HG02884 (cell line): ENCODE measurements around the gene P2RX7.

Experiments
- ATAC-seq: cut with Tn5 transposase; IDR thresholded peaks from one replicate; pipeline ENCODE4 v1.9.1; 2021; ENCODE audit warnings: mild to moderate bottlenecking, moderate library complexity; ENCODE audit not compliant: unreplicated experiment

The P2RX7 gene

DNA sequence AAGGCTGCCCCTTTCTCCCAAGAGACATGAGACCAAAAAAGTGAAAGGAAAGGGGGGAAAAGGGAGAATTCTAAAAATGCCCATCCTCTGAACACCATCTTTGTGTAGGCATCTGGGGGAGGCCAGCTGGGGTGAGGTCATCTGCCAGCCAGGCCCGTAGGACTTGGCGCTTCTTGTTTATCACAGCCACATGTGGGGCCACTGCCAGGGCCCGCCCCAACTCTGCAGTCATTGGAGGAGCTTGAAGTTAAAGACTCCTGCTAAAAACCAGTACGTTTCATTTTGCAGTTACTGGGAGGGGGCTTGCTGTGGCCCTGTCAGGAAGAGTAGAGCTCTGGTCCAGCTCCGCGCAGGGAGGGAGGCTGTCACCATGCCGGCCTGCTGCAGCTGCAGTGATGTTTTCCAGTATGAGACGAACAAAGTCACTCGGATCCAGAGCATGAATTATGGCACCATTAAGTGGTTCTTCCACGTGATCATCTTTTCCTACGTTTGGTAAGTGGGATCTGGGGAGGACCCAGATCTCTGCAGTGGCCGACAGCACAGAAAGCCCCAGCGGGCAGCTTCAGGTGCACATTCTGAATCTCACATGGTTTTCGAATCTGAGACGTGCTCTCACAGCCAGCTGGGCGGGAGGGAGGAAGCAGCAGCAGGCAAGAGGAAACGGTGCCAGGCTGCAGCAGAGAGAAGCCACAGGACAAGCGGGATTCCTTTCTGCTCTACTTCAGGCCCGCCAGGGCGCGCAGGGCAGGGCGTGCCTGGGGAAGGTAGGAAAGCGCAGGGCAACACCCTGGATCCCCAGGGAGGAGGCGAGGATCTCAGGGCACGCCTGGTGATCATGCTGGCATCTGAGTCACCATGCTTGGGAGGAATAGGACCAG lies at the start of gene P2RX7:
TSS of gene P2RX7 (plus strand) at position 276 of the 881 bp plus-strand sequence. CDS start at position 371, 95 bp downstream.
- no peak for ATAC-seq

DNA sequence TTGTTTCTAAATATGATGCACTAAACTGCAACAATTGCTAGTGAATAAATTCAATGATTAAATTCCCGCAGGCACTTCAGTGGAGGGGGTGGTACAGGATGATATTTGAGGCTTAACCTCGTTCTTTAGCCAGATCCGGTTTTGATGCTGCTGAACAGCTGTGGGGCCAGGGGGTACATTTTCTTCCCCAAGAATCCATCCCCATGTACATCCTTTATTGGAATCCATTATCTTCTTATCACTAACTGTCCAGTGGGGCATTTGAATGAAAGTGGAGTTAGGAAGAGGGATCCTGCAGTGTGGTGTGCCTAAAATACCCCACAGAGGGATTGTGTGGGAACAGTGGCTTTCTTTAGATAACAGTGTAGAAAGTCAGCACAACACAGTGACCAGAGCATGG lies 48.4 kb upstream of the P2RX7 start:
- no peak for ATAC-seq

DNA sequence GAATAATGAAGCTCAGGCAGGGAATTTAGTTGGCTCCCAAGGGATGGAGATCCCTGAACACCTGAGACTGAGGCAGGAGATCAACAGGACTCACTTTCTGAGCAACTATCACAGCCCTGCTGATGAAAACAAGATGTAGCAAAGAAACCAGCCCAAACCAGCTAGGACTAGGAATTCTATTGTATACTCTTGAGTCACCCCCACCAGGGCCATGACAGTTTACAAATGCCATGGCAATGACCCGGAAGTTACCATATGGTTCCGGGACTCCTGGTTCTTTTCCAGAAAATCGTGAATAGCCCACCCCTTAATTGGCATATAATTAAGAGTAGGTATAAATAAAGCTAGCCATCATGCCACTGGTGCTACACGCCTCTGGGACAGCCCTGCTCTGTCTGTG lies 47.6 kb upstream of the P2RX7 start:
- ATAC-seq, result no peak

DNA sequence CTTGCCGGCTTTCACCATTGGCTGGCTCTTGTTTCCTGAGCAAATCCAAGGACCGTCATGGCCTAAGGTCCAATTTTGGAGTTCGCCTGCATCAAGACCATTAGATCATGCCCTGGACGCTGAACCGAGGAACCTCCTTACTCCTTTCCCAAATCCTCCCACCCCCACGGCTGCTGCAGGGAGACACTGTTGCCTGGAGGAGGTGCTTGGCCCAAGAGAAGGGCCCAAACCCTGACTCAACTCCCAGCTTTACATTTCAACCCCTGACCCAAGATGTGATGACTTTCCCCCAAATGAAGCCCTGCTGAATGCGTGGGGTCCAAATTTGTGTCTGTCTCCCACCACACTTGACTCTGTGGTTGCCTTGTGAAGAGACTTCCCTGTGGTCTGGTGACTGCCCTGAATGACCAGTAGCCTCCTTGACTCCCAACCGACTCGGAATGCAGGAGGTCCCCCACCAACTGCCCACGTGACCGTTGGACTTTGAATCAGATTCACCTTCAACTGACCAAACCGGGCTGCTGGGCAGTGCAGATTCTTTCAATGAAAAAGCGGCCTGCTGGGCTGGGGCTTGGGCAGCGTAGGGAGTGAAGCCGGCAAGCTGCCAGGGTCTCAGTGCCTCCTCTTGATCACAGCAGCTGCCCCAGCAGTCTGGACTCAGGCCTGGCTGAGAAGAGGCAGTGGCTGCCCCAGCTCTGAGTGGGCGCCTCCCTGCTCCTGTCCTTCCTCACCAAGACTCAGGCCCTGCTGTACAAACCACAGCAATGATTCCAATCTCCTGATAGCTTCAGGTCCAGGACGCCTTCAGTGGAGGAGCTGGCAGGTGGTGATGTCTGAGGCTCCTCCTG lies 46.9 kb upstream of the P2RX7 start:
- ATAC-seq, result no peak

DNA sequence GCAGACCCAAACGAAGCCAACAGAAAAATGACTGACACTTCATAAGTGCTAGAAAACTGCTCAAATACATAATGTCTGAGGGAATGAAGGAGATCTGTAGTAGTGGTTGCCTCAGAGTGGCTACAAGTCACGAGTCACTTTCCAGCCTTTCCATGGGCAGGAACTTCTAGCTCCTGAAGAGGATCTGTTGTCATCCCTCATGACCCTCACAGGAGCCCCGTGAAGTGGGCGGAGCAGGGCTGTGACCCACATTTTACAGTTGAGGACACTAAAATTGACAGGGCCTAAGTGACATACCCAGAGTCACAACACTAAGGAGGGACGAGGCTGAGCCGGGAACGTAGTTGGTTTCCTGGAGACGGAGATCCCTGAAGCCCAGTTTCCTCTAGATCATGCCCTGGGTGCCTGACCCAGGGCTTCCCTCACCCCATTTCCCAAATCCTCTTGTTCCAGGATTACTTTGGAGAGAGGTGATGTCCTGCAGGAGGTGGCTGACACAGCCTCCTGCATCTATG lies 45.8 kb upstream of the P2RX7 start:
- no peak for ATAC-seq

DNA sequence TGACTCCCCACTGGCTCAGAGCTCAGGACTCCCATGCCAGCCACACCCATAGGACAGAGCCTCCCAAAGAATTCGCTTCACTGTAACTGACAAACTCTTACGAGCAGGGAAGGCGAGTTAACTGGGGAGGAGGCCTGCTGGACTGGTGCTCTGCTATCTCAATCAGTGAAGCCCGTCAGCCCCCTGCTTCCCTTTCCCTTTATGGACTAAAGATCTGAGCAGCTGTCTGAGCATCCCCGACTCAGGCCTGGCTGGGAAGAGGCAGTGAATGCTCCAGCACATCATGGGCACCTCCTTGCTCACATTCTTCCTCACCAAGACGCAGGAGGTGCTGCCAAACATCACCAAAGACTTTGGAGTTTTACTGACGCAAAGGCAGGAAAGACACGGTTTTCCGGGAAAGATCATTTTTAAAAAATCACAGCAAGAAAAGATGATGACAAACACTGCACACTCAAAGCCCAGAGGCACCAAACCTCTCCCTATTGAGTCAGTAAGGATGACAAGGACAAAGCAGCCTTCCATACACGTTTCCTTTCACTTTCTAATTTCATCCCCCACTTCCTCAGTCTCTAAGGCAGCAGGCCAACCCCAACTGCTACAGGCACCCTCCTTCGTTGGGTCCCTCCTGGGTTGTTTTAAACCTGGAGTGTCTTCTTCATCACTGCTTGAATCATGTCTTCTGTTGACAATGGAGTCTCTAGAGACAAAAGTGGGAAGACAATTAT lies 45.0 kb upstream of the P2RX7 start:
- no peak for ATAC-seq

DNA sequence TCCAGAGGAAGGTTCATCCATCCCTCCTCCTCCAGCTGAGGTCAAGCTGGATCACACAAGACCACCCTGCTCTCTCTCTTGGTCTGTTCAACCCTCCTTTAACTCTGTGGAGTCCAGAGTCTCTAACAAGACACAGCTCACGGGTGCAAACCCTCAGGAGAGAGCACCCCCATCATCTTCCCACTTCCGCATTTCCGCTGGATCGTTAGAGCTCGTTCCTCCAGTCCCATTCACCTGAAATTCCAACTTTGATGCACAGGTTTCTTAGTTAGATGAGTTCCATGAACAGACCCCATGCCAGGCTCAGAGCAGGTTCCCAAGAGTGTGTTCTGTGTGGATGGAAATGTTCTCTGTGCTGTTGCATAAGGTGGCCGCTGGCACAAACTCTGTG lies 44.5 kb upstream of the P2RX7 start:
- ATAC-seq, result no peak

DNA sequence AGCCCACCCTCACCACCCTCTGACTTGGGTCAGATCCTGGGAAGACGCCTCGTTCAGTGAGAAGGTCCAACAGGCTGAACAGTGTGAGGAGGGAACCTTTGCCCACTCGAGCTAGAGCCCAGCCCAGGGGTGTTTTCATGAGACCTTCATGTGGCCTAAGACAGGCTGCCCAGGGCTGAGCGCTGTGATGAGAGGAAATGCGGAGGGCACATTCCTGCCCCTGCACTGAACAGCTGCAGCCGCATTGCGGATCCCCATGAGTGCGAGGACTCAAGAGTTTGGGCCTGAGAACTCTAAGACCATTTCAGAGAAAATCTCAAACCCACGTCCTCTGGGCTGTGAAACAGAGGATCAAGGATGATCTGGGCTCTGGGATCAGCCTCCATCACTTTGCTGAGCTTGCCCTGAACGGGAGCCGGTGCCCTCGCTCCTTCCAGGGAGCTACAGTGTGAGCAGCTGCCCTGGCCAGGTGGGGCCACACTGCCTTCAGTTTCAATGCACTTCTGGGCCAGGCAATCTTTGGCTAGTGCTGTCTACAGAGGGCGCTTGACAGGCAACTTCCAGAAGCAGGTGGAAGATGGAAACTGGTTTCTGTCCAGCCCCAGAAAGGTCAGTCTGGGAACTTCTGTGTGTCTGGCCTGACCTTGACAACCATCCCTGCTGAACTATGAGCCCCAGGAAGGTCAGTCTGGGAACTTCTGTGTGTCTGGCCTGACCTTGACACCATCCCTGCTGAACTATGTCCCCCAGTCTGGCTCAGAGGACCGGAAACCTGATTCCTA lies 43.5 kb upstream of the P2RX7 start:
- no peak for ATAC-seq

DNA sequence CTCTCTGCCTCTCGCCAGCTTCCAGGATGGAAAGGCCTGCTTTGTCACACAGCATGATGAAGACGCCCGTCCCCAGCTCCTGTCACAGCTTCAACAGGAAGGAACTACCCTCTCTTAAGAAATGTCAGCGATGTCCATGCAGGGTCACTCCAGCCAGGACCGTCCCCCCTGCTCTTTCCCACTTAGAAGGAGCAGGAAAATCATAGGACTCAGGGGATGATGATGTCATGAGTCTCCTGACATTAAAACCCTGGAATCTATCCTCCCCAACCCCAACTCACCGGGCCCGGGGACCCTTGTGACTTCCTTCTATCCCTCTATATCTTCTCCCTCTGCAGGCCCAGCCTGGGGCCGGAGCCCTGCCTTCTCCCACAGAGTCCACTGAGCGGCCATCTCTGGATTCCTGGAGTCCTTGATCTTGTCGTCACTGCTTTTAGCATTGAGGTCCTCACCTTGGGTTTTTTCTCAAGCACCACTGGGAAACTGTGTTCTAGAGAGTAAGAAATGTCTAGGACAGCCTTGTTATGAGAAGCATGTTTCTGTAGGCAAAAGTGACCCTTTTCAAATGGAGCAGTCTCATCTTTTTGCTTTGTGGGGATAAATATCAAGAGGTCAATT lies 42.8 kb upstream of the P2RX7 start:
- ATAC-seq, result no peak

DNA sequence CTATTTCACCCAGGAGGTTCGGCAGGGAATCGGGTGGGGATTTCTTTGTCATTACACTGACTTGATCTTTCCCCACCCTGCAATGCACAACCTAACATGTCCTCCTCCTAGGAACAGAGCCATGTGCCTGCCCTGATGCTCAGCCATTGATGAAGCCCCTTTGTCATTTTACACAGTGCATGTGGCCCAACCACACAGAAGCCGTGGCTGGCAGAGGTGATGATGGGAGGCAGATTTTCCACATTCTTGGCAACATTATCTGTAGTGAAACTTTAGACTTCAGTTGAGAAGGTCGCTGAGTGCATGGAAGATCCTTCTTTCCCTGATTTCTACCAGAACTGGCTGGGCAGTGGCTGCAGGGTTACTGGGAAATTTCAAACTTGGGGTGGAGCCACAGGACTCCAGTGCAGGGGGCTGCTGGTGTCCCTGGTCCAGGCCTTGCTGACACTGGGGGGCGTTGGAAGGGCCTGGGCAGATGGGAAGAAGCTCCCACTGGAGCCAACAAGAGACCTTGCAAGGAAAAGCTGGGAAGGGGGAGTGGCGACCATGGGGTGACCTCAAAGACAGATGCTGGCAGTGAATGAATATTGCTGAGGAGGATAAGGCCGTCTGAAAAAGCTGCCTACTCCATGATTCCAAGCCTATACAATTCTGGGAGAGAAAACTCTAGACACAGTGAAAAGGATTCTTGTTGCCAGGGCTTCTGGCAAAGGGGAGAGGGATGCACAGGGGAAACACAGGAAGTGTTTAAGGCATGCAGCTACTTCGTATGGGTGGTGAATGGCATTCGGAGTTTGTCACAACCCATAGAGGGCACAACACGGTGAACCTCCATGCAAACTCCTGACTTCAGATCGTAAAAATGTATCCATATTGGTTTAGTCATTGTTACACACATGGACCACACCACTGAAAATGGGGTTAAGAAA lies 41.8 kb upstream of the P2RX7 start:
- ATAC-seq, result no peak

DNA sequence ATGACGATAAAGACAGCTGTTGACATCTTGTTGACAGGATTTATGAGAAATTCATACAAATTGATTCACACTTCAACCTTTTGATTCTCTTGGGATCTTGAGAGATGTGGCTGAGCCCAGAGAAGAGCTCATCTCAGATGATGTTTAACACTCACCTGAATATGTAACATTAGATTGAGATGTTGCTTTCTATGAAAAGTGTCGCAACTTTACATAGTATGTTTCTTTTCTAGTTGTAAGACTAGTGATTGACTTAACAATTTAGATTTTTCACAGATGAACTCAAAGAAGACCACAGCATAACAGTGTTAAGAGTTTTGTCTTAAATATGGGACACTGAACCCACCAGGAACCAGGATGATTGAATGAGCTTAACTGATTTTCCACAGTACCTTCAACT lies 40.6 kb upstream of the P2RX7 start:
- no peak for ATAC-seq

DNA sequence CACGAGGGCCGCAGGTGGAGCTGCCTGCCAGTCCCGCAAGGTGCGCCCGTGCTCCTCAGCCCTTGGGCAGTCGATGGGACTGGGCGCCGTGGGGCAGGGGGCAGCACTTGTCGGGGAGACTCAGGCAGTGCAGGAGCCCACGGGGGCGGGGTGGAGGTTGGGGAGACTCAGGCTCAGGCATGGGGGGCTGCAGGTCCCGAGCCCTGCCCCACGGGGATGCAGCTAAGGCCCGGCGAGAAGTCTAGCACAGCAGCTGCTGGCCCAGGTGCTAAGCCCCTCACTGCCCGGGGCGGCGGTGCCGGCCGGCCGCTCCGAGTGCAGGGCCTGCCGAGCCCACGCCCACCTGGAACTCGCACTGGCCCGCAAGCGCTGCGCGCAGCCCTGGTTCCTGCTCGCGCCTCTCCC lies 39.2 kb upstream of the P2RX7 start:
- ATAC-seq, result no peak

DNA sequence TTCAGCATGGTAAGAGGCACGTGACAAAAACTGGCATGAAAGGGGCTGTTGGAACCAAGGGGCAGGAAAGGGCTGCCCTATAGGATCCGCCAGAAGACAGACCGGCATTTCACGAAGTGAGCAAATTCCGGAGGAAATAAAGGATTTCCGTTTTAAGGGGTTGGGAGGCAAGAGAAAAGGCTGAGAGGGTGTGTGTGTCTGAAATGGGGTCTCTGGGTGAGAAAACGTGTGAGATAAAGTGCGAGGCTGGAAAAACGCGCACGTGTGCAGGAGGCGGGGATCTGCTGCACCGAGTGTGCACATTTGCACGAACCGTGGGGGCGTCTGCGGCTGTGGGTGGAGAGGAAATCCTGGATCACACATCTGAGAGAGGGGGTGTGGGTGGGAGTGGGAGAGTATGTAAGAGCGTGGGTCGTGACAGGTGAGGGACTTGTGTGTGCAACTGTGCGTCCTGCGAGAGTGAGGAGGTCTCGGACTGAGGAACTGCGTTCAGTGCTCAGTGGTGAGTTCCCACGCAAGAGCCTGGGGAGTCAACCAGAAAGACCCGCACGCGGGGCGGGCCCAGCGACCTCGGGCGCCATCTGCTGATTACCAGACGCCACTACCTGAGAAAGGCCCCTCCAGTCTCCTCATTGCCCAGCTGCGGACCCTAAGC lies 37.0 kb upstream of the P2RX7 start:
- no peak for ATAC-seq

DNA sequence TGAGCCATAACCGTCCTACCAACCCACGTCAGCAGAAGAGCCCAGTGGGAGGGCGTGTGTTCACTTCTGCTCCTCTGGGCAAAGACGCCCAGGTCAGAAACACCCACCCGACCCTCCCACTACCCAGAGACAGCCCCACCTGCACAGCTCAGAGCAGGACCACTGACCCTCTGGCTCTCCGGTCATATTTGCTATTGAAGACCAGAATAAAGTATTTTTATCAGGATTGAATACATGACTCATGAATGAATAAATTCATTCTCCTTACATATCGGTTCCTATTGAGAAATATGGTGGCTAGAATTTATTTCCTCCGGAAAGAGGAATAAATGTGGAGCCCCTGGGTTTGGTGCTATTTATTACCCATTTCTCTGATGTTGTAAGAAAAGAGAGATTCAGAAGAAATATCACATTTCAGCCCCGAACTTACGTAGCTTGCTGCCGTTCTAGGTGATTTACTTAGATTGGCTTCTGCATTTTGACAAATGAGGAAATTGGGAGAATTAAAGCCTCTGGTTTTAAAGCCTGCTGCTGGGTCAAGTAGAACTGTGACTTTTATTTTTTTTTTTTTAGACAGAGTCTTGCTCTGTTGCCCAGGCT lies 36.4 kb upstream of the P2RX7 start:
- ATAC-seq, result no peak

DNA sequence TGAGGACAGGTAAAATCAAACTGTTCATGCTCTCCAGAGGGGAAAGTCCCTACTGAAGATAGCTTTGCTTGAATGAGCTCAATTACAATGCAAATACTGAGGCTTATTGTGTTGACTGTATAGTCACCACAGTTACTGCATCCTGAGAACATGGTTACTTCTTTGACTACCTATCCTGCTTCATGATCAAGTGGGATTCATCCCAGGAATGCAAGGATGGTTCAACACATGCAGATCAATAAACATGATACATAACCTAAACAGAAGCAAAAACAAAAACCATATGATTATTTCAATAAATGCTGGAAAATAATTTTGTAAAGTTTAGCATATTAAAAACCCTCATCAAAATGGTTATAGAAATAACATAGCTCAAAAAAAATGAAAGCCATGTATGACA lies 32.9 kb upstream of the P2RX7 start:
- ATAC-seq, result no peak

DNA sequence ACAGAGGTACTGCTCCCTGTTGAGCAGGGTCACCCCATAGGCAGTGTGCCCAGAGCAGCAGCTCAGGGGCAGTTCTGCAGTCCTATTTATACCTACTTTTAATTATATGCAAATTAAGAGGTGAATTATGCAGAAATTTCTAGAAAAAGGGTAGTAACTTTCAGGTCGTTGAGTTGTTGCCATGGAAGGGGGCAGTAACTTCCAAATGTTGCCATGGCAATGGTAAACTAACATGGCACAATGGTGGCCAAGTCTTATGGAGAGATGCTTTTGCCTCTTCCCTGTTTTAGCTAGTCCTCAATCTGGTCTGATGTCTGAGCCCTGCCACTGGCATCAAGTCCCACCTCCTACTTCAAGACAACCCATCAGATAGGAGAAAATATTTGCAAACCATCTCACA lies 30.4 kb upstream of the P2RX7 start:
- no peak for ATAC-seq

DNA sequence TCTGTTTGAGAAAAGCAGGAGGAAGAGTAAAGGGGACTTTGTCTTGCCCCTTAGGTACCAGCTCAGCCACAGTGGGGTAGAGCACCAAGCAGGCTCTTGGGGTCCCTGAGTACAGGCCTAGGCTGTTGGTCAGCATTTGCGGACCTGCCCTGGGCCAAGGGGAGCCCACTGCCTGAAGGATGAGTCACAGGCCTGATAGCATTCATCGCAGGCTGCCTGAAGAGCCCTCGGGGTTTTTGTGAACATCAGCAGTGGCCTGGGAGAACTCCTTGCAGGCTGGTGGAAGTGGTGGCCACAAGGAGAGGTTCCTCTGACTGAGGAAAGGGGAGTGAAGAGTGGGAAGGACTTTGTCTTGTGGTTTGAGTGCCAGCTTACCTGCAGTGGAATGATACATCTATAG lies 25.0 kb upstream of the P2RX7 start:
- no peak for ATAC-seq

DNA sequence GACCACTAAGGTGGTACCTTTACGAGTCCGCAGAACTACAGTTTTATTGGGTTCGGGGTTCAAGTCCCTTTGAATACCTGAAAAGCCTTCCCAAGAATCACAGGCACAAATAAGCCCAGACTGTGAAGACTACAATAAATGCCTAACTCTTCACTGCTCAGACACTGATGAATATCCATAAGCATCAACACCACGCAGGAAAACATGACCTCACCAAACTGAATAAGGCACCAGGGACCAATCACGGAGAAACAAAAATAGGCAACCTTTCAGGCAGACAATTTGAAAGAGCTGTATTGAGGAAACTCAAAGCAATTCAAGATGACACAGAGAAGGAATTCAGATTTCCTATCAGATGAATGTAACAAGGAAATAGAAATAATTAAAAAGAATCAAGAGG lies 24.2 kb upstream of the P2RX7 start:
- ATAC-seq, result no peak
